WTC11 (cell line): ENCODE data around the gene HEPHL1. TPM values are rescaled to one million over a fixed set of nuclear protein-coding genes. Genes with fewer than 3 reads are reported as not detected.

ENCODE experiments used
- ATAC-seq: fragments of 200-7000 bp; cut with Tn5 transposase; 2 replicates; pipeline ENCODE4 v1.10.0; 2021; ENCODE audit warnings: mild to moderate bottlenecking, moderate library complexity
- CTCF ChIA-PET: fragments of 300-600 bp; sonication (Branson Sonifier 250); formaldehyde crosslinking; loops from one replicate; lab custom pipeline; 2021; ENCODE audit warnings: antibody characterized with exemption; lab: Charles Lee
- POLR2A ChIA-PET: fragments of 350-600 bp; sonication (Branson Sonifier 250); formaldehyde crosslinking; loops from one replicate; lab custom pipeline; 2021; ENCODE audit warnings: antibody characterized with exemption; lab: Charles Lee
- DNase-seq: peaks from one replicate; pipeline ENCODE4 v3.0.0; 2021; ENCODE audit warnings: low spot score
- H3K27ac Mint-ChIP-seq: 2 replicates; pipeline ENCODE4 v1.8.0; 2021; ENCODE audit warnings: mixed read lengths
- H3K27me3 Mint-ChIP-seq: 2 replicates; pipeline ENCODE4 v1.8.0; 2021; ENCODE audit warnings: low read depth, mild to moderate bottlenecking, moderate library complexity, mixed read lengths
- H3K36me3 Mint-ChIP-seq: 2 replicates; pipeline ENCODE4 v1.8.0; 2021; ENCODE audit warnings: mixed read lengths
- H3K4me1 Mint-ChIP-seq: 2 replicates; pipeline ENCODE4 v1.8.0; 2022; ENCODE audit warnings: mixed read lengths
- H3K4me3 Mint-ChIP-seq: 2 replicates; pipeline ENCODE4 v1.8.0; 2021; ENCODE audit warnings: mild to moderate bottlenecking, moderate library complexity, mixed read lengths
- H3K9me3 Mint-ChIP-seq: 2 replicates; pipeline ENCODE4 v1.8.0; 2021; ENCODE audit warnings: mixed read lengths
- IRF2 ChIP-seq: sonication (generic); formaldehyde crosslinking; IDR thresholded peaks from 2 replicates; pipeline ENCODE4 v1.8.0; 2022; ENCODE audit warnings: low read depth, missing genetic modification reagents, borderline replicate concordance
- NFYB ChIP-seq: sonication (generic); formaldehyde crosslinking; conservative IDR thresholded peaks from 2 replicates; pipeline ENCODE4 v1.8.0; 2022; ENCODE audit warnings: low read depth, missing genetic modification reagents
- PRDM15 ChIP-seq: sonication (generic); formaldehyde crosslinking; IDR thresholded peaks from 2 replicates; pipeline ENCODE4 v1.8.0; 2022; ENCODE audit warnings: missing genetic modification reagents
- RORB ChIP-seq: fragments of 250-450 bp; sonication (Bioruptor Pico); IDR thresholded peaks from 2 replicates; pipeline ENCODE4 v1.9.0; 2021; ENCODE audit warnings: mild to moderate bottlenecking
- TCF7 ChIP-seq: sonication (generic); formaldehyde crosslinking; IDR thresholded peaks from 2 replicates; pipeline ENCODE4 v1.8.0; 2022; ENCODE audit warnings: mild to moderate bottlenecking, low read depth, missing genetic modification reagents, moderate library complexity
- USF1 ChIP-seq: sonication (generic); formaldehyde crosslinking; IDR thresholded peaks from 2 replicates; pipeline ENCODE4 v1.8.0; 2022; ENCODE audit warnings: mild to moderate bottlenecking, missing genetic modification reagents
- ZNF263 ChIP-seq: sonication (generic); formaldehyde crosslinking; IDR thresholded peaks from 2 replicates; pipeline ENCODE4 v1.8.1; 2022; ENCODE audit warnings: low read depth, mild to moderate bottlenecking, moderate library complexity, missing genetic modification reagents
- ZNF281 ChIP-seq: sonication (generic); formaldehyde crosslinking; IDR thresholded peaks from 2 replicates; pipeline ENCODE4 v1.8.0; 2023; ENCODE audit warnings: mild to moderate bottlenecking, missing genetic modification reagents
- ZNF317 ChIP-seq: sonication (generic); formaldehyde crosslinking; IDR thresholded peaks from 2 replicates; pipeline ENCODE4 v1.8.1; 2023; ENCODE audit warnings: low read depth, mild to moderate bottlenecking, moderate library complexity, missing genetic modification reagents, borderline replicate concordance
- total RNA-seq: library from RNA; stranded (reverse); gene quantifications from 3 replicates; pipeline ENCODE4 v1.2.3, GENCODE V29; 2021
- TF ChIP-seq, protein P1 (sequence below): sonication (generic); formaldehyde crosslinking; conservative IDR thresholded peaks from 2 replicates; pipeline ENCODE4 v1.8.1; 2022; ENCODE audit warnings: mild to moderate bottlenecking, missing genetic modification reagents
- TF ChIP-seq, protein P2 (sequence below): sonication (generic); formaldehyde crosslinking; IDR thresholded peaks from 2 replicates; pipeline ENCODE4 v1.8.1; 2023; ENCODE audit warnings: mild to moderate bottlenecking, missing genetic modification reagents, borderline replicate concordance
- TF ChIP-seq, protein P3 (sequence below): sonication (generic); formaldehyde crosslinking; IDR thresholded peaks from 2 replicates; pipeline ENCODE4 v1.8.0; 2022; ENCODE audit warnings: mild to moderate bottlenecking, missing genetic modification reagents

The HEPHL1 gene
- total RNA-seq, 1 experiment from 2014 or later: 0.13 TPM

DNA sequence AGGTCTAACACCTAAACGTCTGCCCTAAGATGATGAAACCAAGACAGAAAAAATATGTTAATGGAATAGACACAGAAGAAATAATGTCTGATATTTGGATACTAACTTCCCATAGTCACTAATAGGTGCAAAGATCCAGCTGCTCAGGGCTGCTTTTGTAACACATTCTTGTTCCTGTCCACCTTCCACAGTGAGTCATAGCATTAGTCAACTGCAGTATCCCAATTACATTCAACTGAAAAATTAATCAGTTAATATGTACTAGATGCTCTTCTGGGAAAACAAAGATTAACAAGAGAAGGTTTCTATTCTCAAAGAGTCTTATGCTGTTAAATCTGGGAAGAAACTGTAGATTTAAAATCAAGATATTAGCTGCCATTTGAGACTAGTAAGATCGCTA, 47.6 kb downstream of the HEPHL1 start:
- H3K4me3 Mint-ChIP-seq: no peak overlapping the region
- H3K36me3 Mint-ChIP-seq: no peaks in the 10 kb centered on the region
- ChIA-PET CTCF (no interaction called here), POLR2A (no interaction called here)
- TF ChIP-seq, protein P1, sequence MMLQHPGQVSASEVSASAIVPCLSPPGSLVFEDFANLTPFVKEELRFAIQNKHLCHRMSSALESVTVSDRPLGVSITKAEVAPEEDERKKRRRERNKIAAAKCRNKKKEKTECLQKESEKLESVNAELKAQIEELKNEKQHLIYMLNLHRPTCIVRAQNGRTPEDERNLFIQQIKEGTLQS (CRISPR knock-in tag): no peak
- no peak for TF ChIP-seq RORB (CRISPR knock-in tag)
- TF ChIP-seq ZNF263 (CRISPR knock-in tag): no peak
- no peak for TF ChIP-seq NFYB (CRISPR knock-in tag)
- TF ChIP-seq, protein P2, sequence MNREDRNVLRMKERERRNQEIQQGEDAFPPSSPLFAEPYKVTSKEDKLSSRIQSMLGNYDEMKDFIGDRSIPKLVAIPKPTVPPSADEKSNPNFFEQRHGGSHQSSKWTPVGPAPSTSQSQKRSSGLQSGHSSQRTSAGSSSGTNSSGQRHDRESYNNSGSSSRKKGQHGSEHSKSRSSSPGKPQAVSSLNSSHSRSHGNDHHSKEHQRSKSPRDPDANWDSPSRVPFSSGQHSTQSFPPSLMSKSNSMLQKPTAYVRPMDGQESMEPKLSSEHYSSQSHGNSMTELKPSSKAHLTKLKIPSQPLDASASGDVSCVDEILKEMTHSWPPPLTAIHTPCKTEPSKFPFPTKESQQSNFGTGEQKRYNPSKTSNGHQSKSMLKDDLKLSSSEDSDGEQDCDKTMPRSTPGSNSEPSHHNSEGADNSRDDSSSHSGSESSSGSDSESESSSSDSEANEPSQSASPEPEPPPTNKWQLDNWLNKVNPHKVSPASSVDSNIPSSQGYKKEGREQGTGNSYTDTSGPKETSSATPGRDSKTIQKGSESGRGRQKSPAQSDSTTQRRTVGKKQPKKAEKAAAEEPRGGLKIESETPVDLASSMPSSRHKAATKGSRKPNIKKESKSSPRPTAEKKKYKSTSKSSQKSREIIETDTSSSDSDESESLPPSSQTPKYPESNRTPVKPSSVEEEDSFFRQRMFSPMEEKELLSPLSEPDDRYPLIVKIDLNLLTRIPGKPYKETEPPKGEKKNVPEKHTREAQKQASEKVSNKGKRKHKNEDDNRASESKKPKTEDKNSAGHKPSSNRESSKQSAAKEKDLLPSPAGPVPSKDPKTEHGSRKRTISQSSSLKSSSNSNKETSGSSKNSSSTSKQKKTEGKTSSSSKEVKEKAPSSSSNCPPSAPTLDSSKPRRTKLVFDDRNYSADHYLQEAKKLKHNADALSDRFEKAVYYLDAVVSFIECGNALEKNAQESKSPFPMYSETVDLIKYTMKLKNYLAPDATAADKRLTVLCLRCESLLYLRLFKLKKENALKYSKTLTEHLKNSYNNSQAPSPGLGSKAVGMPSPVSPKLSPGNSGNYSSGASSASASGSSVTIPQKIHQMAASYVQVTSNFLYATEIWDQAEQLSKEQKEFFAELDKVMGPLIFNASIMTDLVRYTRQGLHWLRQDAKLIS (CRISPR knock-in tag): no peak
- TF ChIP-seq USF1: no peak
- TF ChIP-seq, protein P3, sequence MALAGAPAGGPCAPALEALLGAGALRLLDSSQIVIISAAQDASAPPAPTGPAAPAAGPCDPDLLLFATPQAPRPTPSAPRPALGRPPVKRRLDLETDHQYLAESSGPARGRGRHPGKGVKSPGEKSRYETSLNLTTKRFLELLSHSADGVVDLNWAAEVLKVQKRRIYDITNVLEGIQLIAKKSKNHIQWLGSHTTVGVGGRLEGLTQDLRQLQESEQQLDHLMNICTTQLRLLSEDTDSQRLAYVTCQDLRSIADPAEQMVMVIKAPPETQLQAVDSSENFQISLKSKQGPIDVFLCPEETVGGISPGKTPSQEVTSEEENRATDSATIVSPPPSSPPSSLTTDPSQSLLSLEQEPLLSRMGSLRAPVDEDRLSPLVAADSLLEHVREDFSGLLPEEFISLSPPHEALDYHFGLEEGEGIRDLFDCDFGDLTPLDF (CRISPR knock-in tag): no peak
- TF ChIP-seq TCF7 (CRISPR knock-in tag): no peak
- no peak for TF ChIP-seq ZNF281
- TF ChIP-seq PRDM15 (CRISPR knock-in tag): no peak
- no peak for TF ChIP-seq IRF2 (CRISPR knock-in tag)
- TF ChIP-seq ZNF317 (CRISPR knock-in tag): no peak
- H3K9me3 Mint-ChIP-seq: no peaks in the 10 kb centered on the region
- H3K27me3 Mint-ChIP-seq: no peaks in the 10 kb centered on the region
- no peak overlapping the region for H3K27ac Mint-ChIP-seq
- DNase-seq (no peak), ATAC-seq (no peak)
- no peaks in the 10 kb centered on the region for H3K4me1 Mint-ChIP-seq
